ENCODE measurements around the gene MYO1H.

The MYO1H gene

DNA sequence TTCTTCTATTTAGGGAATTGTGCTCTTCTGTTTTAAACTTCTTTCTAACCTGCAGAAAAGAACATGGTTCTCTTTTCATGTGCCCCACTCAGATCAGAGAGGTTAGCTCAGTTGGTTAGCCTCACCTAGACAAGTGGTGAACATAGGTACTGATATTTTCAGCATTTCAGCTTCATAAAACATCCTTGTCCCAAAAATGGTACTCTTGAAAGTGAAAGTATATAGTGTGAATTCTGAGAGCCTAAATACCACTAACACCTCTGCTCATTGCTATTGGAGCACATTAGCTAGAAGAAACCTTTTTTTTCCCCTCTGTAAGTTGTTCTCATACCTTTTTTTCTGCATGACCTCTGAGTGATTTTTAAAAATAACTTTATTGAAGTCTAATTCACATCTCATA is 147.3 kb downstream of the MYO1H start:
- FAIRE-seq, result no peak

- no peak for FAIRE-seq
These were observed 148.6 kb downstream of the MYO1H start for GRCh38 chr12:109496306-109496705.

DNA sequence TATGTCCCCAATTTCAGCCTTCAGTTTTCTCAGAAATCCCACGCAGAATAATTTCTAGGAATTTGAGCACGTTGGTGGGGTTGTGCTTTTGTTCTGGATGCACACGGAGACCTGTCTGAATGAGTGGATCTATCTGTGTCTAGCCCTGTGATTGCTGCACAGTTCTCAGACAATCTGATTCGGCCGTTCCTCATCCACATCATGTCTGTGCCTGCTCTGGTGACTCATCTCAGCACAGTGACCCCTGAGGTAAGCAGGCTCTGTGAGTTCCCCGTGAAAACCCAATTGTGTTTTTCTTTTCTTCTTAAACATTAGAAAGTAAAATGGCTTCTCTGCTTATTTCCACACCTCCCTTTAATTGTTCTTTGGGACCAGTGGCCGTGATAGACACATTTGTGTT is 150.0 kb downstream of the MYO1H start:
- FAIRE-seq, result no peak

Data from A204.1 (cell line).